ENCODE results near the gene PAEP.
"Not testable (repeated sequence)": the region's sequence is repeated elsewhere in the genome, so short reads cannot be mapped to it uniquely, and the experiment has no call there.

Gene PAEP

DNA sequence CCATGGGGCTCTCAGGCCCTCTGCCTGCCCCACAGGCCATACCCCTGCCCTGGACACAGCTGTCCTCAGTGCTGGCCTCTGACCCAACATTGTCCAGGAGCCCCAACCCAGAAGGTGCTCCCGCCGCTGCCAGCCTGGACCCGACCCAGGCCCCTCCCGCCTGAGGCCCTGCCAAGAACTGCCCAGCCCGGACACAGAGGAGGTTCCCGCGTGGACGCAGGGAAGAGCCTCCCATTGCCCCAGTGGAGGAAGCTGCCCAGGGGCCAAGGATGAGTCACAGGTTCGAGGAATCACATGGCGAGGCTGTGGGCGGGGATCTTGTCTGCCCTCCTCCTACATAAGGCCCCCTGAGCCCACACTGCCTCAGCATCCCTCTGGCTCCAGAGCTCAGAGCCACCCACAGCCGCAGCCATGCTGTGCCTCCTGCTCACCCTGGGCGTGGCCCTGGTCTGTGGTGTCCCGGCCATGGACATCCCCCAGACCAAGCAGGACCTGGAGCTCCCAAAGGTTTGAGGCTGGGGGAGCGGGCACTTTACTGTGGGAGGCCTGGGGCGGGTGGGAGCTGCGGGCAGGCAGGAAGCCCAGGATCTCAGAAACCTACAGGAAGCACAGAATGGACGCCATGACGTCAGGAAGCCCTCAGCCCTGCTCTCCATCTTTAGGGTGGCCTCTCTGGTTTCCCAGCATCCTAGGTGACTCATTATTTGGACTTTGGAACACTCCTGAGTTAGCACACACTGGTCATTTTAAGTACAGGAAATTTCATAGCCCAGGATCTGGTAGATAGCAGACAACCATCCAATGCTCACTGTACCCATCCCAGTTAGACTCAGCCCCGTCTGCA, at the start of gene PAEP:
PAEP (plus strand) TSS at position 366 of the 844 bp plus-strand sequence.
- DNase-seq (ENCODE audit: low read depth), result no peak

DNA sequence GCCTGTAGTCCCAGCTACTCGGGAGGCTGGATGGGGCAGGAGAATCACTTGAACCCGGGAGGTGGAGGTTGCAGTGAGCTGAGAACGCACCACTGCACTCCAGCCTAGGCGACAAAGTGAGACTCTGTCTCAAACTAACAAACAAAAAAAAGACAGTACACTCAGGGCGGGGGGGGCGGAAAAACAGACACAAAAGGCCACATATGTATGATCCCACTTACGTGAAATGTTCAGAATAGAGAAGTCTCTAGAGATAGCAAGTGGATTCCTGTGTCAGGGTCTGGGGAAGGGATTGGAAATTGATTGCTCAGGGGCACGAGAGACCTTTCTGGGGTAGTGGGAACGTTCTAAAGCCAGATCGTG, 49.3 kb upstream of the PAEP start:
- no peak for DNase-seq (ENCODE audit: low read depth)

DNA sequence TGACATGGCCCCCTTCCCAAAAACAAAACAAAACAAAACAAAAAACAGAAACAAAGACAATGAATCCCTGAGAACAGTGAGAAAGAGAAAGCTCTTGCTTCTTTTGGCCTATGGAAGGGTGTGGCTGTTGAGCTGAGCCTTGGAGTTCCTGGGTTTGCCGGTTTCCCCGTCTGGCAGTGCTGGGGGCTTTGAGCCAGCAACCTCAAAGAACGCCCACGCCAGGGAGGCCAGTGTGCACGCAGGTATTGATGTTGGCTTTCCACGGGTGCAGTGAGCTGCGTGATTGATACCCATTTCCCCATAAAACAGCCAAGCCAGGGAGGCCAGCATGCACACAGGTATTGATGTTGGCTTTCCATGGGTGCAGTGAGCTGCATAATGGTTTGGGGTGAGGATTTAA, 48.7 kb upstream of the PAEP start:
- DNase-seq (ENCODE audit: low read depth), result no peak

DNA sequence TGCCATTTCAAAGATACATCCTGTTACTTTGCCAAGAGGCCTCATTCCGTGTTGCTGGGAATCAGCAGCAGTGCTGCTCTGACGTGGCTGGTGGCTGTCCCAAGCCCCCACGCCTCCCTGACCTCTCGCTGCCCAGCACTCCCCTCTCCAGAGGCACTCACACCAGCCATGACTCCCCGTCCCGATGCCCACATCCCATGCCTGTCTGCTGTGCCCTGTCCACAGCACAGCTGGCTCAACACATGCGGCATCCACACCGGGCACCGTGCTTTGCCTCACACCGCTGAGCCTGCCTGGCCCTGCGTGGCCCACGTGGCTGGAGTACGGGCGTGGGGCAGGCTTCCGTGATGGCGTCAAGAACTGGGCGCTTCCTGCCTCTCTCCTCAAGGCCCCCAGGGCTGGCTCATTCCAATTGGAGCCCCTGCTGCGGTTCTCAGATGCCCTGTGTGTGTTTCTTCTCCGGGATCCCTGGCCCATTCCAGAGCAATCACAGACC, 48.2 kb upstream of the PAEP start:
- DNase-seq (ENCODE audit: low read depth), result no peak

DNA sequence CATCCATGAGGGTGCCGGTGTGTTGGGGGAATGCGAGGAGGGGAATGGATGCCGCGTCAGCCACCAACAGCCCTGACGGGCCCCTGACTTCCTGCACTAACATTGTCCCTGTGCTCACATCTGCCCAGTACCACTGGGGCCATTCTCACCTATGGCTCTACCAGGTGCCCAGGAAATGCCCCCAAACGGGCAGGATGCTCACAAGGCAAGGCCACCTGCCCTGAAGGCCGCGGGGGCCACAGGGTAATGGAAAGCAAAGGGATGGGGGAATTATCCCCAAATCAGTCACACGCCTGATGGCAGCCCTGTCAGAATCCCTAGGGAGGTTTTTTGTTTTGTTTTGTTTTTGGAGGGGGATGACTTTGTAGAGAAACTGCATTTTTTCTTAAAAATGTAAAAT, 47.6 kb upstream of the PAEP start:
- DNase-seq (ENCODE audit: low read depth), result not testable (repeated sequence)

DNA sequence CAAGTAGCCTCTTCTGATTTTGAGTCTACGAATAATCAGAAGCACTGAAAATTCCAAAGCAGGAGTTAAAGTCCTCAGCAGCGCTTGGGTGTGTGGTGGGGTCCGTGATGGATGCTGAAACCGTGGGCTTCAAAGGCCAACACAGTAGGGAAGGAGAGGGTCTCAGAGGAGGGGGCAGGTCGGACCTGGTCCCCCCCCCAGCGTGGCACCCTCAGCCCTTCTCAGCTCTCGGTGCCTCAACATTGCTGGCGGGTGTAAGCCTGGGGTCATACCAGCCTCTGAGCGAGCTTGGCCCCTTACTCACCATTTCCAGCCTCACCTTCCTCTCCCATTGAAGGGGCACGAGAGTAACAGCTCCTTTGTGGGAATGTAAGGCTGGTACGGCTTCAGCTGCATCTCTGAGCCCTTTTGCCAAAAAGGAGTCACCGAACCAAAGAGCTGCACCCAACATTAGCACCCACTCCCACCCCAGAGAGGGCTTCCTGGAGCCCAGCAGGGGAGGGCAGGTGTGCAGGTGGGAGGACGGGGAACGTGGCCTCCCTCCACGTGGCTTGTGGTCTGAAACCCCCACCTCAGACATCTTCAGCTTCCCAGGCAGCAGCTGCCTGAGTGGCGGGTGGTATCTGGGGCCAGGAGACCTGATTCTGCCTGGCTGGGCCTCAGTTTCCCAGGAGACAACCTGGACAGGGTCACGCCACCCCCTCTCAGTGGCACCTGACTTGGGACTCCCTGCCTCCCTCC, 47.0 kb upstream of the PAEP start:
- DNase-seq (ENCODE audit: low read depth), result no peak

DNA sequence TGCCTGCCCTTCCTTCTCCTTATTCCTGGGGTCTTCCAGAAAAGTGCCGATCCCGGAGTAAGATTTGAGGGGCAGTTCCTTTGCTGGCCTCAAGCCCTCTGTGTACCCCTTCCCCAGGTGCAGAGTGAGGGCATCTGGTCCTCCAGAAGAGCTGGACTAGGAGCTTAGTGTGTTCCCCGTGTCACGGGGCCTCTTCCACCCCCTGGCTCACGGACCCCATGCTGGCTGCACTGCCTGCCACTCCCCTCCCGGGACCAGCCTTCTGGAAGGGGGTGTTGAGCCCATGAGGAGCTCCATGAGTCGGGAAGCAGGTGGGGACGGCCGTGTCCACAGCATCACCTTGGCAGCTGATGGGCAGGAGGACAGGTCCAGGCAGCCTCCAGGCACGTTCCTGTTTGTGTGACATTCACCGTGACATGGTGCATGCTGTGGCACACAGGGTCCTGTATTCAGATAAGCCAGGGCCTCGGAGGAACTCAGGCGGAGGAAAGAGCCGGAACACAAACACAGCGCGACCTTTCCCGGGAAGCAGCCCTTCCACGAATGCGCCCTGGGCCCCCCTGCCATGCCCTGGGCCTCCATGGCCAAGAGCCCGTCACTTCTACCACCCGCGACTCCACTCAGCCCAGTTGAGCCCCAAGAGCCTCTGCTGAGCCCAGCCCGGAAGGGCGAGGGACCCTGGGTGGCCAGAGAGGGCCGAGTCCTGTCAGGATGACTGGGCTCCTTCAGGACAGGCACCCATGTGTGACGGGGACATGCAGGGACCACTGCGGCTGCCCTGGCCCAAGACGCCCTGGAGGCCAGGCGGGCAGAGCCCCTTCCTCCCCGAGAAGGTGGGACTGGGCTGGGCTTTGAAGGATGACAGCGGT, 46.2 kb upstream of the PAEP start:
- no peak for DNase-seq (ENCODE audit: low read depth)

DNA sequence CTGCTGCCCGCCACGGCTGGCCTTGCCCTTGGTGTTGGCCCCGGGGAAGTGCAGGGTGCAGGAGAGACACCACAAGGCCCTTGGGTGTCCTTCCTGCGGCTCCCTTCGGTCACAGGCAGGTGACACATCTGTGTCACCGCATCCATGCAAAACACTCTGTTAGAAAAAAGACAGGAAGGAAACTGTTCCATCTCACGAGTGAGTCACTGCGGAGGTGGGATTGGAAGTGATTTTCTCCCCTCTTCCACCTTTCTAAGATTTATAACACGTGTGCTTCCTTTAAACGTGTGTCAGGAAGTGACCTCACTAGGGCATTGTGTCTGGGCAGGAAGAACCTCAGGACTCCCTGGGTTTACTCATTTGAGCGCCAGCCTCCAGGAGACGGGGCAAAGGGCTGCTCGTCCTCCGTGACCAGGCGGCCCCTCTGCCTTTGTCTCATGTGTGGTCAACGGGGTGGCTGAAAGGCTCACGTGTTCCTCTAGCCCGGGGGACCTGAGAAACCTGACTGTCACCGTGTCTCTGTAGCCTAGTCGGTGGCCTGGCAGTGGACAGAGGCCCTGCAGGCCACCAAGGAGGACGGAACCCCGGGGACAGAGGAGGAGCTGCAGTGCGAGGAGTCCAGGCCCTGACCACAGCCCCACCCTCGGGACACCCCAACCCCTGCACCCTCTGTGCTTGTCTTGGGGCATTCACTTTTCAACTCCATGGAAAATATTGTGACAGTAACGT, 45.3 kb upstream of the PAEP start:
- no peak for DNase-seq (ENCODE audit: low read depth)

DNA sequence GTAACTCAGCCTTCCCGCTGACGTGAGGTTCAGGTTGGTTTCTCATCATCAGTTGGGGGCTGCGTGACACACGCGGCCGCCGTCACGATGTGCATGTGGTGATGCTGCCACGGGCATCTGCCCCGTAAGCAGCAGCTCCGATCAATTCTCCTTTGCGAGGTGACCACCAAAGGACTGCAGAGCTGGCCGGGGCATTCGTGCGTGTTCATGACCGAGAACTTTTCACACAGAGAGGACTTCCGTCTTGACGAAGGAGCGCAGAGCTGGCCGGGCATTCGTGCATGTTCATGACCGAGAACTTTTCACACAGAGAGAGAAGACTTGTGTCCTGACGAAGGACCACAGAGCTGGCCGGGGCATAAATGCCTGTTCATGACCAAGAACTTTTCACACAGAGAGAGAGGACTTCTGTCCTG, 44.1 kb upstream of the PAEP start:
- no peak for DNase-seq (ENCODE audit: low read depth)

DNA sequence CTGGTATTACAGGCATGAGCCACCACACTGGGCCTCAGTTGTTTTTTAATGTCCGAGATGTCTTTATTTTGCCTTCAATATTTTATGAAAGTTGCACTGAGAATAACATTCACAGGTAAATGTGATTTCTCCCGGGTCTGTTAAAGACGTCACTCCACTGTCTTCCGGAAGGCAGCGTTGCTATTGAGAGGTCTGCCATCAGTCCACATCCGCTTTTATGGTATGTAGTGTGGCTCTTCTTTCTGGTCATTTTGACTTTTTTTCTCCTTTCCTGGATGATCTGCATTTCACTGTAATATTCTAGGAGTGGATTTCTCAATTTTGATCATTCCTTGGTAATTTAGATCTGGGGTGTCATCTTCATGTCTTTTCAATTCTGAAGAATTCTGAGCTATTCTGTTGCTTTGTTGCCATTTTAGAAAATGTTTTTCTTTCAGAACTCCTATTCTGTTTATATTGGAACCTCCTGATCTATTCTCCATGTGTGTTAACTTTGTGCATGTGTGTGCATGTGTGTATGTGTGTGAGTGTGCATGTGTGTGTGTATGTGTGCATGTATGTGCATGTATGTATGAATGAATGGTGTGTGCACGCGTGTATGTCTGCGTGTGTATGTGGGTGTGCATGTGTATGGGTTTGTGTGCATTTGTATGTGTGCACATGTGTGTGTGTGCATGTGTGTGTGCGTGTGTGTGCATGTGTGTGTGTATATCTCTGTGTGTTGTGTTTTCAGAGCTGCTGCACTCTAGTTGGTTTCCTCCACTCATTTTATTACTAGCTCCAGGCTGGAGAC, 42.2 kb upstream of the PAEP start:
- no peak for DNase-seq (ENCODE audit: low read depth)

DNA sequence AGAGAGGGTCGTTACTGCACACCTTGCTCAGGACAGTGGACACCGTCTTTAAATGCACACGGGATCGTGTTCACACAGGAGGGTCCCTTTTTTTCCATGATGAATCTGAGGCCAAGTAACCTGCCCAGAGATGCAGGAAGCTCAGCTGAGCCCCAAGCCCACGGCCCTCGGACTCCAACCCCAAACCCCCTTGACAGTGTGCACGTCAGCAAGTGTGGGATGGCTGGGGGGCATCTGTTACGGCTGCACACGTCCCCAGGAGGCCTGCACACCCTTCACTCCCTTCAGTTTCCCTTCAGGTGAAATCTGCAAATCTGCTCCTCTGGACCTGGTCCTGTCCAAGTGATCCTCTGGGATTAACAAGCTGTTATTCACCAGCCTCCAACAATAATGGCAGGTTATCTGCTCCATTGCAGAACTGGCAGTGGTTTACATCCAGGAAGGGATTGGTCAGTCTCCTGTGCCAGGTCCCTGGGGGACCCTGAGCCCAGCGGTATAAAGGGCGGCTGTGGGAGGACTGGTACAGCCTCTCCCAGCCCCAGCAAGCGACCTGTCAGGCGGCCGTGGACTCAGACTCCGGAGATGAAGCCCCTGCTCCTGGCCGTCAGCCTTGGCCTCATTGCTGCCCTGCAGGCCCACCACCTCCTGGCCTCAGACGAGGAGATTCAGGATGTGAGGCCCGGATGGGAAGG, 40.5 kb upstream of the PAEP start, which contains the start of gene LCN1:
LCN1 (plus strand) TSS at position 525 of the 692 bp plus-strand sequence; CDS start at position 583, 58 bp downstream.
- DNase-seq (ENCODE audit: low read depth), result no peak

DNA sequence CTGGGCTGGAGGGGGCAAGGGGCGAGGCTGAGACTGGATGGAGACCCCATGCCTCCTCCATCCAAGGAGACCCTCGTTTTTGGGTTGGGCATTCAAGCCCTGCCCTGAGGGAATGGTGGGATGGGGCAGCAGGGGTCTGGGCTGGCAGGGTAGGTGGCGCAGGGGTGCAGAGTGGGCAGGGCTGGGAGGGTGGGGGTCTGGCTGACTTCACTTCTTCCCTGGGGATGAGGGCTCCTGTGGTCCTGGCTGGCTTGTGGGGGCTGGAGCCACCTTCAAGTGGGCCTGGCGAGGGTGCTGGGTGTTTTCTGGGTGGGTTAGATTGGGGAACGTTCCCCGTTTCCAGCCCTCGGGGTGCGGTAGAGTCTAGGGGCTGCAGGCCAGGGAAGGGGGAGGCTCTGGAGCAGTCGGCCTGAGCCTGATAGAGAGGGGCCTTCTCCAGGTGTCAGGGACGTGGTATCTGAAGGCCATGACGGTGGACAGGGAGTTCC, 39.9 kb upstream of the PAEP start:
- DNase-seq (ENCODE audit: low read depth), result no peak

DNA sequence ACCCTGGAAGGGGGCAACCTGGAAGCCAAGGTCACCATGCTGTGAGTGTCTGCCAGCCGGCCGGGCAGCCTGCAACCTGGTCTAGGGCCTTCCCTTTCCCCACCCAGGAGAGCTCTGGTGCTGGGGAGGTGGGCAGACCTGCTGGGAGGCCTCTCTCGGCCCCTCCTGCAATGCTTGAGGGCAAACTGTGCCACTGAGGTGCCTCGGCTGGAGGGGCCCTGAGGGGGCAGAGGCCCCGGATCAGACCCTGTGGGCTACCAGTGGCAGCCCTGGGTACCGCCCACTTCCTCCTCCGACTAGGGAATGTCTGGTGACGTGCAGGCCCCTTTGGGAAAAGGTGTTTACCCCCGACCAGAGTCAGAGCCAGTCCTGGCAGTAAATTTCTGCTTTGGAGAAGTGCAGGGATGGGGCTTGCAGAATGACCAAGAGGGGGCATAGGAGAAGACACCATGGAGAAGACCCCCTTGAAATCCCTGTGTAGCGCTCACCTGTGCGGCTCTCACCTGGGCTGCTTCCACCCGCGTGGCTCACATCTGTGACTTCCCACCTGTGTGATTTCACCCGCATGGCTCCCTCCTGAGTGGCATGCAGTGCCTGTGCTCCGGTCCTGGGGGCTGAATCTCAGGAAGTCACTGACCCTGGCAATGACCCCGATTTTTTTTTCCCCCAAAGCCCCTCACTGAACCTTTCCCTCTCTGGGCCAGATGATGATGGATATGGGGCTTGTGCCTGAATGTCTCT, 39.2 kb upstream of the PAEP start:
- DNase-seq (ENCODE audit: low read depth), result no peak

DNA sequence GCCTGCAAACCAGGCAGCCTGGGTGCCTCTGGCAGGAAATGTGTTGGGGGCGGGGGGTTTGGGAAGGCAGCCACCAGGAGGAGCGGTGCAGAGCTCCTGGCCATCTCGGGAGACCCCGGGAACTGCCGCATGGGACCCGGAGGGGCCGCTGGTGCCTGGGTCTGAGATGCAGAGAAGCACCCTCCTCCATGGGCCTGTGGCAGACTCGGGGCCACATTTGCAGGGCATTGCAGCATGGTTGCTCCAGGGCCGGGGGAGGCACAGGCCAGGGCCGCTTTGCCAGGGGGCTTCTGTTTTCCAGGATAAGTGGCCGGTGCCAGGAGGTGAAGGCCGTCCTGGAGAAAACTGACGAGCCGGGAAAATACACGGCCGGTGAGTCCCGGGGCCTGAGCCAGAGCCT, 38.6 kb upstream of the PAEP start:
- no peak for DNase-seq (ENCODE audit: low read depth)

DNA sequence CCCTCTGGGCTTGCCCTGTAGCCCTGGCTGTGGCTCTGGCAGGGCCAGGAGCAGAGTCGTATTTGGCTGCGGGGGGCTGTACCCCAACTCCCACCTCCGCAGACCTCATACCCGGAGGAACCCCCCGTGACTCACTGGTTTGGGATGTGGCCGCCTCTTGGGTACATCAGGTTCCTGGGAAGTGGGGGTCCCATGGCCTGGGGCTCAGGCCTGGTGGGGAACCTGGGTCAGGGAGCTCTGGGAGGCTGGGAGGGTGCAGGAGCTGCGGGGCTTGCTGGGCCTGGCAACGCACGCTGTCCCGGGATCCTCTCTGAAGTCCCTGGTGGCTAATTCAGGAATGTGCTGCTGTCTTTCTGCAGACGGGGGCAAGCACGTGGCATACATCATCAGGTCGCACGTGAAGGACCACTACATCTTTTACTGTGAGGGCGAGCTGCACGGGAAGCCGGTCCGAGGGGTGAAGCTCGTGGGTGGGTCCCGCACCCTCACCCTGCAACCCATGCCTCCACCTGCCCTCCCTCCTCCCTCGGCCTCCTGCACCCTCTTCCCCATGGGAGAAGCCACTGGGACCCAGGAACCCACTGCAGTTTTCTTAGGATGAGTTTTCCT, 37.9 kb upstream of the PAEP start:
- DNase-seq (ENCODE audit: low read depth), result no peak

DNA sequence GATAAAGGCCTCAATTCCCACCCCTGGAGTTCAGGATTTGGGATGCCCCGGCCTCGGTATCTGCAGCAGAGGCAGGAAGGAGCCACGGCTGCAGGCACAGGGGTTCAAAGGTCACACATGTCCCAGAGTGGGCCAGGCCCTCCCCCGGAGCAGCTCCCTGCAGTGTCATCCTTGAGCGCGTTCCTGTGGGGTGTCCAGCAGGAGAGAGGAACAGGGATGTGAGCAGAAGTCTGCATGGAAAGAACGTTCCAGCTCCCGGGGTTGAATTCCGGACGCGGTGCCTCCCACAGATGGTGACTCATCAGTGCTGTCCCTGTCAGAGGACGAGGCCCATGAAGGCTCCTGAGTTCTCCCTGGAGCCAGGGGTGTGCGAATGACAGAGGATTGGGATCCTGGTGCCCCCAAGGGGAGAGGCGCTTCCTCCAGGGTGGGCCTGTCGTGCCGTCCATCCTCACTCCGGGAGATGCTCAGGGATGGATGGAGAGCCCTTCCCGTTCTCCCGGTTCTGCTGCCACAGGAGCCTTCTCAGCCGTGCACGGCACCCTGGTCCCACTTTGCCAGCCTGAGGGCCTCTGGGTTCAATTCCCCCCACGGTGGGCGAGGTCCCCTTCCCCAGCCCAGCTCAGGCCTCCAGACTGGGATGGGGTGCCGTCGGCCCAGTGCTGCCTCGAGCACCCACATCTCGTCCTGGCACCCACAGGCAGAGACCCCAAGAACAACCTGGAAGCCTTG, 37.3 kb upstream of the PAEP start:
- DNase-seq (ENCODE audit: low read depth), result no peak

DNA sequence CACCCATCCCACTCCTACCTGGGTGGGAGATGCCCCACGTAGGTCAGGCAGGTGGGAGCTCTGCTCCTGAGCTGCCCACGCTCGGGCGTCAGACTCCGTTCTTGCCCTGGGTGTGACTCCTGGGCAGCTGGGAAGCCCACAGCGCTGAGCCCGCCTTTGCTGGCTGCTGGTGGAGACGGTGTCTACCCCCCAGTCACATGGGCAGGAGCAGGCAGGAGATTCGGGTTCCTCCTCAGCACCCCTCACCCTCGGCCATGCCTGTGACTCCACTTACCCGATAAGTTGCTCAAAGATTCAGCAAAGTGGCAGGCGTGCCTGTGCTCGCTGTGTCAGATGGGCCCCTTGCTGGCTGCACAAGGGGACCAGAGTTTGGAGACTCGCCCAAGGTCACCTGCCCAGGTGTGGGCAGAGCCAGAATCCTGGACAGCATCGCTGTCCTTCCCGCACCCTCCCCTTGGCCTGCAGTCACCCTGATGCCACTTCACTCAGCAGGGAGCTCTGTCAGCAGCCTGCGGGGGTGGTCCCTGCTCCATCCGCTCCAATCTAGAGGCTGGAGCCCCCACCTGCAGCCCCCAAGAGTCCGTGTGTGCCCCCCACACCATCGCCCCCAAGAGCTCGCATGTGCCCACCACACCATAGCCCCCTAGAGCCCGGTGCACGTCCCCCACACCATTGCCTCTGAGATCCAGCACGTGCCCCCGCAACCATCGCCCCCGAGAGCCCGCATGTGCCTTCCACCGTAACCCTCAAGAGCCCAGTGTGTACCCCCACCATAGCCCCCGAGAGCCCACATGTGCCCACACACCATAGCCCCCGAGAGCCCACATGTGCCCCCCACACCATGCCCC, 36.1 kb upstream of the PAEP start:
- DNase-seq (ENCODE audit: low read depth), result no peak

All from activated T-cell treated with anti-CD3 and anti-CD28 coated beads for 48 hours (primary cell).